HG03097 (cell line): Measurements from ENCODE around the gene ZNF513.
"Not testable (repeated sequence)": the region's sequence is repeated elsewhere in the genome, so short reads cannot be mapped to it uniquely, and the experiment has no call there.

Experiments
- ATAC-seq: cut with Tn5 transposase; IDR thresholded peaks from one replicate; pipeline ENCODE4 v1.9.1; 2021; ENCODE audit not compliant: unreplicated experiment, low FRiP score

Gene ZNF513, protein sequence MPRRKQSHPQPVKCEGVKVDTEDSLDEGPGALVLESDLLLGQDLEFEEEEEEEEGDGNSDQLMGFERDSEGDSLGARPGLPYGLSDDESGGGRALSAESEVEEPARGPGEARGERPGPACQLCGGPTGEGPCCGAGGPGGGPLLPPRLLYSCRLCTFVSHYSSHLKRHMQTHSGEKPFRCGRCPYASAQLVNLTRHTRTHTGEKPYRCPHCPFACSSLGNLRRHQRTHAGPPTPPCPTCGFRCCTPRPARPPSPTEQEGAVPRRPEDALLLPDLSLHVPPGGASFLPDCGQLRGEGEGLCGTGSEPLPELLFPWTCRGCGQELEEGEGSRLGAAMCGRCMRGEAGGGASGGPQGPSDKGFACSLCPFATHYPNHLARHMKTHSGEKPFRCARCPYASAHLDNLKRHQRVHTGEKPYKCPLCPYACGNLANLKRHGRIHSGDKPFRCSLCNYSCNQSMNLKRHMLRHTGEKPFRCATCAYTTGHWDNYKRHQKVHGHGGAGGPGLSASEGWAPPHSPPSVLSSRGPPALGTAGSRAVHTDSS

GRCh38 chr2:27380626-27381545, at the start of gene ZNF513:
Gene ZNF513, minus strand, starts transcription at chr2:27380734. Its CDS starts 208 bp downstream, at chr2:27380526.
- ATAC-seq, result peak; percentile 62

- peak; percentile 65 for ATAC-seq
These were observed 48.5 kb upstream of the ZNF513 start for GRCh38 chr2:27428978-27429541.

DNA sequence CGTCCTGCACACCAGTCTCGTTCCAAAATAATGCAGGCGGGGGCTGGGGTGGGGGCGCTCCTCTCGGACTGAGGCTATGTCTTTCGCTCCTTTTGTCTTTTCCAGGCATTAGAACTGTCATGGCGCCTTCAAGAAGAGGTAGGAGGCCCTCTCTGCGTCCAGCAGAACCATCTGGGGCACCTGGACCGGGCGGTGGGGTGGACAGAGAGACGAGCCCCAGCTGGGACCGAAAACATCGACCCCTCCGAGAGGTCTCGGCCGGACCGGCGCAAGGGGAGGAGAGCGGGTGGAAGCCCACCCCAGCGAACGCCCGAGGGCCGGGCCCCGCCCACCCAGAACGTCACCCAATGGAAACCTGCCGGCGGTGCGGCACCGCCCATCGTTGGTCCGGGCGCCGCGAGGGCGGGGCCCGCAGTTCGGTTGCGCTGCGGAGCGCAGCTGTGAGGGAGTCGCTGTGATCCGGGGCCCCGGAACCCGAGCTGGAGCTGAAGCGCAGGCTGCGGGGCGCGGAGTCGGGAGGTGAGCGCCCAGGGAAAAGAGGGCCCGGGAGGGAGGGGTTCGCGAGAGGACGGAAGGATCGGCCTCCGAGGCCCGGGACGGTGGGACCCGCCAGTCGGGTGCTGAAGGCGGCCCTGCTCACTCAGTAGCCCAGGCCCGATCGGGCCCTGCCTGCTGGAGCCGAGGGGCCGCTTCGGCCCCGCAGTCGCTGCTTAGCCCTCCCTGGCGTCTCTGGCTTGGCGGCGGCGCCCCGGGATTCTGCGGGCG, 47.9 kb upstream of the ZNF513 start, which contains the start of gene NRBP1:
Gene NRBP1 (plus strand): TSS at position 419 of the 765 bp plus-strand sequence. CDS start 4,643 bp downstream, outside the sequence.
- ATAC-seq, result peak; percentile 93

- no peak for ATAC-seq
These were observed 47.3 kb upstream of the ZNF513 start for GRCh38 chr2:27427863-27428212.

DNA sequence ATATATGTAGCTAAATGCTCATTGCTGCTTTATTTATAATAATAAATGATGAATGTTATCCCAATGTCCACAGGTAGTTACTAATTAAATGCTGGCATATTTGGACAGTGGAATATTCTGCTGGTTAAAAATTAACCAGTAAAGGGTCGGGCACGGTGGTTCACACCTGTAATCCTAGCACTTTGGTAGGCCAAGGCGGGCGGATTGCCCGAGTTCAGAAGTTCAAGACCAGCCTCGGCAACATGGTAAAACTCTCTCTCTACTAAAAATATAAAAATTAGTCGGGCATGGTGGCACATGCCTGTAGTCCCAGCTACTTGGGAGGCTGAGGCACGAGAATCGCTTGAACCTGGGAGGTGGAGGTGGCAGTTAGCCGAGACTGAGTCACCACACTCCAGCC, 44.5 kb upstream of the ZNF513 start:
- not testable (repeated sequence) for ATAC-seq

DNA sequence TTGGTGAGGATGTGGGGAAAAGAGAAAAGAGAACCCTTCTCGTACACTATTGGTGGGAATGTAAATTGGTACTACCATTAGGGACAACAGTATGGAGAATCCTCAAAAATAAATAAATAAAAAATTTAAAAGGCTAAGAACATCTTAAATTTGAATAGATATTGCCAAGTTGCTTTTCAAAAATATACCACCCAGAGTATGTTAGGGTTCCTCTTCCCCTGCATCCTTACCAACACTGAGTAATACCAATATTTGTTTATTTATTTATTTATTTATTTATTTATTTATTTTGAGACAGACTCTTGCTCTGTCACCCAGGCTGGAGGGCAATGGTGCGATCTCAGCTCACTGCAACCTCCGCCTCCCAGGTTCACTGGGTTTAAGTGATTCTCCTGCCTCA, 42.4 kb upstream of the ZNF513 start:
- ATAC-seq, result no peak

- ATAC-seq, result no peak
These were observed 41.2 kb upstream of the ZNF513 start for GRCh38 chr2:27421660-27422250.

- no peak for ATAC-seq
These were observed 40.5 kb upstream of the ZNF513 start for GRCh38 chr2:27420996-27421395.

GRCh38 chr2:27416151-27416550, 35.6 kb upstream of the ZNF513 start:
- ATAC-seq, result no peak

DNA sequence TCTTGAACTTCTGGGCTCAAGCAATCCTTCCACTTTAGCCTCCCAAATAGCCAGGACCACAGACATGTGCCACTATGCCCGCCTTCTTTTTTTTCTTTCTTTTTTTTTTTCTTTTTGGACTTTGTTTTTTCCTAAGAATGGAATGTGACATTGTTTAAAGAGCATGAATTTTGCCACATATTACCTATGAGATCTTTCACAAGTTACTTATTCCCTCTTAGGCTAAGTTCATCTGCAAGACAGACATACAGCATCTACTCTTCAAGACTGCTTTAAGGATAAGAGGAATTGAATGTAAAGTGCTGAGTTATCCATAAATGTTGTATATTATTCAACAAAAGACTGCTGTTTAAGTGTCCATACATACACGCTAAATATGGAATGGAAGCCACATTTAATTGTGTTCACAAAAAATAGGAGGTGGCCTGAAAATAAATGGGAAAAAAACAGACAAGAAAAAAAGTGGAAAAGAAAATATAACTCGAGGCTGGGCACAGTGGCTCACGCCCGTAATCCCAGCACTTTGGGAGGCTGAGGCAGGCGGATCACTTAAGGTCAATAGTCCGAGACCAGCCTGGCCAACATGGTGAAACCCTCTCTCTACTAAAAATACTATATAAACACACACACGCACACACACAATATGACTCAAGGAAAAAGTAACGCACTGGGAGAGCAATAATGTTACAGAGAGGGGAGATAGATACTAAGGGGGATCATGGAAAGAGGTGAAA, 32.1 kb upstream of the ZNF513 start:
- no peak for ATAC-seq

DNA sequence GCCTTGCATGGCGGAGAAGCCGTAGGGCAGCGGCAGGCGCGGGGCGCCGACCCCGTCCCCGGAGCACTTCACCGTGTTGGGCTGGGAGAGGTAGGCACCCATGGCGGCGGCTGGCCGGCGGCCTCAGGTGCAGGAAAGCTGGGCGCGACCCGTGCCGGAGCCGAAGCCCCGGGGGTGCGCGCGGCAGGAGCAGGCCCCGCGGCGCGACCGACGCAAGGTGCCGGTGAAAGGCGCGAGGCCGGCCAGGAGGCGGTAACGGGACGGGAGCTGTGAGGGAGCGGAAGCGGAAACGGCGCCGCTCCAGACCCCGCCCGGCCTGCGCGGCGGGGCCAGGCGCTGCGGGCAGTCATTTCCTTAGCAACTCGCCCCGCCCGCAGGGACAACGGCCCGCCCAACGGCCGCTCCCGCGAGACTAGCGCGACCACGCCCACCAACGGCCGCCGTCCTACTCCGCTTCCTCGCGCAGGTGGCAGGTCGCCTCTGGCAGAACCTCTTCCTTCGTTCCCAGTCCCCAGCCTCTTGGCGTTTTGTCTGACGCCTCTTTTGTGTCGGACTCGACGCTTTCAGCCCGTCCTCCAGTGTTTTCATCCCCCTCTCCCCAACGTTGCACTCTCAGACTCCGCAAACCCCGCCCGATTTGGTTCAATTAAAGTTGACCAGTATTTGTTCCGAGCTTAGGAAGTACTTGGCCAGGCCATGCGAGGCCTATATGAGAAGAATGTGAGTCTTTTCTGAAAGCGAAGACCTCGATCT, 29.0 kb upstream of the ZNF513 start, which contains the start of gene PPM1G:
Gene PPM1G (minus strand): TSS at position 271 of the 753 bp plus-strand sequence. CDS start 169 bp downstream, at position 102.
- ATAC-seq, result peak; percentile 92

DNA sequence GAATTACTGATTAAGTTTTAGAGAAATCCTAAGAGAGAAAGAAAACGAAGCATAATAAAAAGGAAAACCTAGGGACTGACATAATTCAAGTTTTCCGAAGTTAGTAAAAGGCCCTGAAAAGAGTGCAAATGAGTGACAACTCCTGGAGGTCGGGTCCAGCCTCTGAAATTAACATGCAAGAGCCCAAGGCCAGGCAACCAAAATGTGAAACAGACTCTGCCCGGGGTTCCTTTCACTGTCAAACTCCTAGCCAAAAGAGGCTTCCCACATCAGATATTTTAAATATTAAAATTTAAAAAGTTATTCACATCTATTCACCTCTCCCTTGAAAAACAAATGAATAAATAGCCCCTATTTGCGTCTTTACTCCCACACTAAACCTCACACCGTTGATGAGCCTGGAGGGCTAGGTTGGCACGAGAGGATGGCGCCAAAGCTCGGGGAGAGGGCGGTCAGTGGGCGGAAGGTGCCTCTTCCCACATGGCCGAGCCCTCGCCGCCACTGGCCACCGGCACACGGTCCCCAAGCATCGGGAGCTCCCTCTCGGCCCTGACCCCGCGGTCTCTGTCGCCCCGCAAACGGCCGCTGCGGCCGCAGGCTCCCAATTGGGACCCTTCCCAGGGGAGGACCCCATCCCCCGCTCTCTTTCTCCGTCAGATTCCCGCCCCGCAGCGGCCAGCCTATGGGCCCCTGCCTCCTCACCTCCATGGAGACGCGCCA, 28.2 kb upstream of the ZNF513 start:
- peak; percentile 33 for ATAC-seq

DNA sequence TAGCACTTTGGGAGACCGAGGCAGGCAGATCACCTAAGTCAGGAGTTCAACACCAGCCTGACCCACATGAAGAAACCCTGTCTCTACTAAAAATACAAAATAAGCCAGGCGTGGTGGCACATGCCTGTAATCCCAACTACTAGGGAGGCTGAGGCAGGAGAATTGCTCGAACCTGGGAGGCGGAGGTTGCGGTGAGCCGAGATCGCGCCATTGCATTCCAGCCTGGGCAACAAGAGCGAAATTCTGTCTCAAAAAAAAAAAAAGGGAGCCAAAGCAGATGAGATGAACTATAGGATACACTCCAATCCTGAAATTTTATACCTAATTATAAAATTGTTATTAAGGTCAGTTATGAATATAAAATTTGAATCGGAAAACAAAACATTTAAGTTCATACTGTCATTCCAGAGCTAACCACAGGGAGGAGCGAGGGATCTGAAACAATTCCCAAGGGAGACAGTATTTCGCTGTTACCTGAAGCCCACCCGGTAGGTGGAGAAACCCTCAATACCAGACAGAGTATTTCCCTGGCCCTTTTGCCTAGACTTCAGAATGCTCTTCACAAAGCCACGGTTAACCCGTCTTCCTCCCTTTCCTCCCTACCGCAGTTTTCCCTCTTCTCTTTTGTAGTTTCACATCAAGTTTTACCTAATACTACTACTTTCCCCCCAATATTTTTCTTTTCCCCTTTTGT, 27.4 kb upstream of the ZNF513 start:
- ATAC-seq, result no peak

DNA sequence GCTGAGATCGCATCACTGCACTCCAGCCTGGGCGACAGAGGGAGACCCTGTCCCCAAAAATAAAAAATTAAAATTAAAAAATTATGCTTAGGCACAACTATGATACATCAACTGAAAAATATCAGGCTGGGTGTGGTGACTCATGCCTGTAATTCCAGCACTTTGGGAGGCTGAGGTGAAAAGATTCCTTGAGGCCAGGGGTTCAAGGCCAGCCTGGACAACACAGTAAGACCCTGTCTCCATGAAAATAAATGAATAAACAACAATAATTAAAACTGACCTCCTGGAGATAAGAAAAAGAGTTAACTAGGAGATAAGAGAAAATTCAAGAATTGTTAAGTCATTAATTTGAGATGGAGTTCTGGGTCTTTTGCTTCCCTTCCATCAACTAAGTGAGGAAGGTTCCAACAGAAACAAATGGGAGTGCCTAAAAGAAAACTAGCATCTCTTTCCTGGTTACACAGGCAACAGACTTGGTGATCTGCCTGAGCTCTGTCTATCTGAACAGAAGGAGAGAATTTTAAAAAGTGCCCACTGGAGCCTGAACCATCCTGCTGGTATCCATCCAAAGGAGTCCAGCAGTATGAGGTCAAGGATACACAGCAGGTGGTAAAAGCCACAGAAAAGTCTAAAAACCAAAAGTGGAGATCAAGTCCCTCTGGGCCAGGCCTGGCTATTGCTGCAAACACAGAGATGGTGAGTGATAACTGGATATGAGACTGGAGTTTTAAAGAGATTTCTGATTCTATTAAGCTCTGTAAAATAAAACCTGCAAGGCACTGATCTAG, 20.0 kb upstream of the ZNF513 start:
- no peak for ATAC-seq

DNA sequence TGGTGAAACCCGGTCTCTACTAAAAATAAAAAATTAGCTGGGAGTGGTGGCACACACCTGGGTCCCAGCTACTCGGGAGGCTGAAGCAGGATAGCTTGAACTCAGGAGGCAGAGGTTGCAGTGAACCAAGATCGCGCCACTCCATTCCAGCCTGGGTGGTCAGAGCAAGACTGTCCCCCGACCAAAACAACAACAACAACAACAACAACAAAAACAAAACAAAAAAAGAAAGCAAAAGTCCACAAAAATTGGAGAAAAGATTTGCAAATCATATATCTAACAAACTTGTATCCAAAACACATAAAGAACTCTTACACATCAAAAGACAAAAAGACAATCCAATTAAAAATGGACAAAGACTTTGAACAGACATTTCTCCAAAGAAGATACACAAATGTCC, 18.4 kb upstream of the ZNF513 start:
- ATAC-seq, result no peak

DNA sequence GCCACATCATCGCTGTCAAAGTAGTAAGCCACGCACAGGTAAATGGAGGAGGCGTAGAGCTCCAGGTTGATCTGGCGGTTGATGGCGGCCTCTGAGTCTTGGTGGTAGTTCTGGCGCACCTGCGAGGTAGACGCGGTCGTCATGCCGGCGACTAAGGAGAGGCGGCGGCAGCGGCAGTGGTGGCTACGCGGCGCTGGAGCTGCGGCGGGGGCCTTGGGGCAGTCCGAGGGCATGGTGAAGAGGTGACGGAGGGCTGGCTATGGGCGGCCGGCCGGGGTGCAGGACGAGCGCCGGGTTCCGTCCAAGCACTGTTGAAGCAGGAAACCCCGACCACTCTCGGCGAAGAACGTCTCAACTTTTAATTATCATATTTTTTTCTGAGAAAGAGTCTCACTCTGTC, 12.7 kb upstream of the ZNF513 start:
- no peak for ATAC-seq
